ENCODE measurements around the gene PLSCR2.

- TF ChIP-seq CTCF (IDR thresholded peaks at IDR 0.05; ENCODE audit: low read depth, low read length, missing input control) (no peak), REST (IDR thresholded peaks at IDR 0.05) (no peak), GABPA (IDR thresholded peaks at IDR 0.05 in 1 of 2, conservative IDR thresholded peaks at IDR 0.05 in 1 of 2) (no peak), JUND (IDR thresholded peaks at IDR 0.05) (no peak), FOXA1 (IDR thresholded peaks at IDR 0.05) (no peak), NR2F2 (IDR thresholded peaks at IDR 0.05) (no peak), ZBTB33 (IDR thresholded peaks at IDR 0.05) (no peak), MAX (IDR thresholded peaks at IDR 0.05) (no peak), RAD21 (IDR thresholded peaks at IDR 0.05) (no peak)
These were observed 28.8 kb upstream of the PLSCR2 start for GRCh38 chr3:146498002-146498736.

Data from liver (tissue), 3 donors.